SU-DHL-6 (cell line): ENCODE measurements around the gene SHTN1.

Experiments
- EZH2phosphoT487 ChIP-seq: fragments of 200-600 bp; sonication (generic), shearing (Covaris generic); conservative IDR thresholded peaks from 2 replicates; pipeline ENCODE4 v1.6.1; 2018; ENCODE audit warnings: mild to moderate bottlenecking, antibody characterized with exemption, low read length, moderate library complexity, mixed read lengths
- TF ChIP-seq, protein P1 (sequence below): fragments of 200-600 bp; sonication (generic); IDR thresholded peaks from one replicate; pipeline ENCODE4 v1.5.1; 2017; ENCODE audit warnings: antibody characterized with exemption, mild to moderate bottlenecking, low read length, moderate library complexity; ENCODE audit not compliant: insufficient read depth, poor library complexity, severe bottlenecking

- TF ChIP-seq, protein P1, sequence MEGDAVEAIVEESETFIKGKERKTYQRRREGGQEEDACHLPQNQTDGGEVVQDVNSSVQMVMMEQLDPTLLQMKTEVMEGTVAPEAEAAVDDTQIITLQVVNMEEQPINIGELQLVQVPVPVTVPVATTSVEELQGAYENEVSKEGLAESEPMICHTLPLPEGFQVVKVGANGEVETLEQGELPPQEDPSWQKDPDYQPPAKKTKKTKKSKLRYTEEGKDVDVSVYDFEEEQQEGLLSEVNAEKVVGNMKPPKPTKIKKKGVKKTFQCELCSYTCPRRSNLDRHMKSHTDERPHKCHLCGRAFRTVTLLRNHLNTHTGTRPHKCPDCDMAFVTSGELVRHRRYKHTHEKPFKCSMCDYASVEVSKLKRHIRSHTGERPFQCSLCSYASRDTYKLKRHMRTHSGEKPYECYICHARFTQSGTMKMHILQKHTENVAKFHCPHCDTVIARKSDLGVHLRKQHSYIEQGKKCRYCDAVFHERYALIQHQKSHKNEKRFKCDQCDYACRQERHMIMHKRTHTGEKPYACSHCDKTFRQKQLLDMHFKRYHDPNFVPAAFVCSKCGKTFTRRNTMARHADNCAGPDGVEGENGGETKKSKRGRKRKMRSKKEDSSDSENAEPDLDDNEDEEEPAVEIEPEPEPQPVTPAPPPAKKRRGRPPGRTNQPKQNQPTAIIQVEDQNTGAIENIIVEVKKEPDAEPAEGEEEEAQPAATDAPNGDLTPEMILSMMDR, result no peak
- no peak for TF ChIP-seq EZH2phosphoT487
These were observed 134.0 kb downstream of the SHTN1 start for GRCh38 chr10:116870949-116871348.
